ENCODE results near the gene BMPER. TPM values are rescaled to one million over a fixed set of nuclear protein-coding genes. Genes with fewer than 3 reads are reported as not detected.

The BMPER gene
- polyA plus RNA-seq, 1 donor from 2014 or later = 2.1 TPM

DNA sequence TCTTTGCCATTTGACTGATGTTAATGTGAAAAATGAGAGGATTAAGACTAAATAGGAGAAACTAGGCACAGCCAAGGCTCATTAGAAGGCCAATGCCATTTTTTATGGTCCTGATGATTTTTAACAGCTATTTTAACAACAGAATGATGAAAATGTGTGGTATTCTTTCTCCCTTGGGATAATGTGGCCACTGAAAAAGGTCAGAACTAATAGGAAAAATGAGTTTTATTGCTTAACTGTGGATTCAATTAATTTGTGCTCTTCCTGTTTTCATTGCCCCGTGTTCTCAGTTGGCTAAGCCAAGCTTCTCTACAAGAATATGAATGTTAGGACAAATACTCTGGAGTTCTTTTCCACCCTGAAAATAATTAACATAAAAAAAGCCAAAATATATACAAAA is 56.6 kb downstream of the BMPER start:
- Histone ChIP-seq H3K9me3 (ENCODE audit: low read length) (no peaks in the 10 kb centered on the region), H3K9me2 (ENCODE audit: insufficient read depth, low read length) (no peaks in the 10 kb centered on the region), H3K36me3 (ENCODE audit: insufficient read depth, low read length) (no peaks in the 10 kb centered on the region), H2AFZ (ENCODE audit: low read depth, low read length) (no peak overlapping the region), H3K27ac (ENCODE audit: low read length) (no peak overlapping the region), H3F3A (ENCODE audit: insufficient read depth, low read length, poor library complexity, severe bottlenecking) (no peaks in the 10 kb centered on the region), H3K4me3 (ENCODE audit: low read length) (no peak overlapping the region), H3K9ac (ENCODE audit: low read length) (no peak overlapping the region), H3K79me2 (replicated peaks; ENCODE audit: insufficient read depth, low read length) (no peaks in the 10 kb centered on the region), H3K4me2 (ENCODE audit: low read length) (no peak overlapping the region), H3K27me3 (ENCODE audit: insufficient read depth, low read depth, low read length) (no peaks in the 10 kb centered on the region), H4K20me1 (ENCODE audit: insufficient read depth) (no peaks in the 10 kb centered on the region)
- no peak for TF ChIP-seq RAD21 (conservative IDR thresholded peaks at IDR 0.05)

DNA sequence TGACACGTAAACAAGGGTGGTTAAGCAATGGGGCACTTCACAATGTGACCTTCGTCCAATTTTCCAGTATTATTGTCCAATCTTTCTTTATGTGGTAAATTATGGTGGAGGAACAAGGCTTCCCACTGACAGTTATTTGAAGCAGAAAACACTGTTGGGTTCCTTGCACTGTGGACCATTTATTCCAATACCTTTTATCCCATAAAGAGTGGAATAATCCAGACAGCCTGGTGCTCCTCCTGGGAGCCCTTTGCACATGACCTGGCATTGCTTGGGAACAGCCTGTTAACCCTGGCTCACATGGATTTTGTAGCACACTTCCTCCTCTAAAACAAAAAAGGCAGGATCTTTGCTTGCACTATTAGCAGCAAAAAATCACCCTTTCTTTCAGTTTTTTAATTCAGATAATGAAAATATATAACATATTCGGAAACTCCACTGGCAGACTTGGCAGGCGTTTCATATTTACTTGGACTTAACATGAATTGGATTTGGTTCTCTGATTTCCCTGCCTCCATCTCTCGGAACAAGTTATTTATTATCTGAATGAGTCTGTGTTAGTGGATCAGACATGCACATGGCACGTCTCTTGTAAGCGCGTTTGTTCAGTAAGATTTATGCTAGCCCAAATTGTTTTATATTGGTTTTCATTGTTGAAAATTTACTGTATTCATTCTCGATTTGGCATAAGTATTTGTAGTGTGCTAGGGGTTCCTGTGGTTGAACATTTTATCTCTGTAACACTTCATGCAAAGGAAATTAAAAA is 59.3 kb downstream of the BMPER start:
- no peak overlapping the region for H3K27ac ChIP-seq (ENCODE audit: low read length)
- H3K27me3 ChIP-seq (ENCODE audit: insufficient read depth, low read depth, low read length) = no peaks in the 10 kb centered on the region
- H3K9me3 ChIP-seq (ENCODE audit: low read length) = no peaks in the 10 kb centered on the region
- no peaks in the 10 kb centered on the region for H3K79me2 ChIP-seq (replicated peaks; ENCODE audit: insufficient read depth, low read length)
- no peaks in the 10 kb centered on the region for H3K9me2 ChIP-seq (ENCODE audit: insufficient read depth, low read length)
- no peaks in the 10 kb centered on the region for H4K20me1 ChIP-seq (ENCODE audit: insufficient read depth)
- no peaks in the 10 kb centered on the region for H3K36me3 ChIP-seq (ENCODE audit: insufficient read depth, low read length)
- no peak overlapping the region for H3K4me2 ChIP-seq (ENCODE audit: low read length)
- no peak overlapping the region for H2AFZ ChIP-seq (ENCODE audit: low read depth, low read length)
- no peaks in the 10 kb centered on the region for H3F3A ChIP-seq (ENCODE audit: insufficient read depth, low read length, poor library complexity, severe bottlenecking)
- no peak overlapping the region for H3K4me3 ChIP-seq (ENCODE audit: low read length)
- TF ChIP-seq, protein P1, sequence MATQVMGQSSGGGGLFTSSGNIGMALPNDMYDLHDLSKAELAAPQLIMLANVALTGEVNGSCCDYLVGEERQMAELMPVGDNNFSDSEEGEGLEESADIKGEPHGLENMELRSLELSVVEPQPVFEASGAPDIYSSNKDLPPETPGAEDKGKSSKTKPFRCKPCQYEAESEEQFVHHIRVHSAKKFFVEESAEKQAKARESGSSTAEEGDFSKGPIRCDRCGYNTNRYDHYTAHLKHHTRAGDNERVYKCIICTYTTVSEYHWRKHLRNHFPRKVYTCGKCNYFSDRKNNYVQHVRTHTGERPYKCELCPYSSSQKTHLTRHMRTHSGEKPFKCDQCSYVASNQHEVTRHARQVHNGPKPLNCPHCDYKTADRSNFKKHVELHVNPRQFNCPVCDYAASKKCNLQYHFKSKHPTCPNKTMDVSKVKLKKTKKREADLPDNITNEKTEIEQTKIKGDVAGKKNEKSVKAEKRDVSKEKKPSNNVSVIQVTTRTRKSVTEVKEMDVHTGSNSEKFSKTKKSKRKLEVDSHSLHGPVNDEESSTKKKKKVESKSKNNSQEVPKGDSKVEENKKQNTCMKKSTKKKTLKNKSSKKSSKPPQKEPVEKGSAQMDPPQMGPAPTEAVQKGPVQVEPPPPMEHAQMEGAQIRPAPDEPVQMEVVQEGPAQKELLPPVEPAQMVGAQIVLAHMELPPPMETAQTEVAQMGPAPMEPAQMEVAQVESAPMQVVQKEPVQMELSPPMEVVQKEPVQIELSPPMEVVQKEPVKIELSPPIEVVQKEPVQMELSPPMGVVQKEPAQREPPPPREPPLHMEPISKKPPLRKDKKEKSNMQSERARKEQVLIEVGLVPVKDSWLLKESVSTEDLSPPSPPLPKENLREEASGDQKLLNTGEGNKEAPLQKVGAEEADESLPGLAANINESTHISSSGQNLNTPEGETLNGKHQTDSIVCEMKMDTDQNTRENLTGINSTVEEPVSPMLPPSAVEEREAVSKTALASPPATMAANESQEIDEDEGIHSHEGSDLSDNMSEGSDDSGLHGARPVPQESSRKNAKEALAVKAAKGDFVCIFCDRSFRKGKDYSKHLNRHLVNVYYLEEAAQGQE (IDR thresholded peaks at IDR 0.05; ENCODE audit: borderline replicate concordance) = peak; percentile 81
- no peak for TF ChIP-seq SMC3 (conservative IDR thresholded peaks at IDR 0.05; ENCODE audit: poor library complexity)
- TF ChIP-seq POLR2AphosphoS5 (IDR thresholded peaks at IDR 0.05) = peak; percentile 75
- TF ChIP-seq RAD21 (conservative IDR thresholded peaks at IDR 0.05) = no peak
- peak; percentile 10 for TF ChIP-seq EP300 (conservative IDR thresholded peaks at IDR 0.05; ENCODE audit: poor library complexity, severe bottlenecking)
- no peak for TF ChIP-seq EZH2 (IDR thresholded peaks at IDR 0.05; ENCODE audit: borderline replicate concordance, insufficient read depth, low read length, poor library complexity, severe bottlenecking)
- no peak for TF ChIP-seq MXI1 (conservative IDR thresholded peaks at IDR 0.05; ENCODE audit: poor library complexity, severe bottlenecking)
- TF ChIP-seq, protein P2, sequence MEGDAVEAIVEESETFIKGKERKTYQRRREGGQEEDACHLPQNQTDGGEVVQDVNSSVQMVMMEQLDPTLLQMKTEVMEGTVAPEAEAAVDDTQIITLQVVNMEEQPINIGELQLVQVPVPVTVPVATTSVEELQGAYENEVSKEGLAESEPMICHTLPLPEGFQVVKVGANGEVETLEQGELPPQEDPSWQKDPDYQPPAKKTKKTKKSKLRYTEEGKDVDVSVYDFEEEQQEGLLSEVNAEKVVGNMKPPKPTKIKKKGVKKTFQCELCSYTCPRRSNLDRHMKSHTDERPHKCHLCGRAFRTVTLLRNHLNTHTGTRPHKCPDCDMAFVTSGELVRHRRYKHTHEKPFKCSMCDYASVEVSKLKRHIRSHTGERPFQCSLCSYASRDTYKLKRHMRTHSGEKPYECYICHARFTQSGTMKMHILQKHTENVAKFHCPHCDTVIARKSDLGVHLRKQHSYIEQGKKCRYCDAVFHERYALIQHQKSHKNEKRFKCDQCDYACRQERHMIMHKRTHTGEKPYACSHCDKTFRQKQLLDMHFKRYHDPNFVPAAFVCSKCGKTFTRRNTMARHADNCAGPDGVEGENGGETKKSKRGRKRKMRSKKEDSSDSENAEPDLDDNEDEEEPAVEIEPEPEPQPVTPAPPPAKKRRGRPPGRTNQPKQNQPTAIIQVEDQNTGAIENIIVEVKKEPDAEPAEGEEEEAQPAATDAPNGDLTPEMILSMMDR (IDR thresholded peaks at IDR 0.05; ENCODE audit: poor library complexity, severe bottlenecking) = no peak
- TF ChIP-seq TAF1 (IDR thresholded peaks at IDR 0.05; ENCODE audit: low read depth) = no peak
- no peak overlapping the region for H3K9ac ChIP-seq (ENCODE audit: low read length)

All from neural cell (in vitro differentiated cells).